Central memory CD4-positive, alpha-beta T cell (primary cell): Measurements from ENCODE around the gene LIMS1.
"Not testable (repeated sequence)": the region's sequence is repeated elsewhere in the genome, so short reads cannot be mapped to it uniquely, and the experiment has no call there.

ENCODE experiments used
- DNase-seq: peaks from one replicate; pipeline ENCODE4 v3.0.0; 2022

Gene LIMS1

GRCh38 chr2:108637304-108637669 is 103.0 kb downstream of the LIMS1 start:
- no peak for DNase-seq

DNA sequence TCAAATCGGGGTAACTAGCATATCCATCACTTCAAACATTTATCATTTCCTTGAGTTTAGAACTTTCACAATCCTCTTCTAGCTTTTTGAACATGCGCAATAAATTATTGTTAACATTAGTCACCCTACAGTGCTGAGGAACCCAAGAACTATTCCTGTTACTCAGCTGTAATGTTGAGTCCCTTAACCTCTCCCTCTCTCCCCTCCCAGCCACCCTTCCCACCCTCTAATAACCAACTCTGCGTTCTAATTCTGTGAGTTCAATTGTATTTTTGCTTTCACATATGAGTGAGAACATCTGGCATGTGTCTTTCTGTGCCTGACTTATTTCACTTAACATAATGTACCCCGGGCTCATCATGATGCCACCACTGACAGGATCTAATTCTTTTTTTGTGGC is 106.5 kb downstream of the LIMS1 start:
- no peak for DNase-seq

- DNase-seq: no peak
Measured at GRCh38 chr2:108641756-108642155, 107.5 kb downstream of the LIMS1 start.

DNA sequence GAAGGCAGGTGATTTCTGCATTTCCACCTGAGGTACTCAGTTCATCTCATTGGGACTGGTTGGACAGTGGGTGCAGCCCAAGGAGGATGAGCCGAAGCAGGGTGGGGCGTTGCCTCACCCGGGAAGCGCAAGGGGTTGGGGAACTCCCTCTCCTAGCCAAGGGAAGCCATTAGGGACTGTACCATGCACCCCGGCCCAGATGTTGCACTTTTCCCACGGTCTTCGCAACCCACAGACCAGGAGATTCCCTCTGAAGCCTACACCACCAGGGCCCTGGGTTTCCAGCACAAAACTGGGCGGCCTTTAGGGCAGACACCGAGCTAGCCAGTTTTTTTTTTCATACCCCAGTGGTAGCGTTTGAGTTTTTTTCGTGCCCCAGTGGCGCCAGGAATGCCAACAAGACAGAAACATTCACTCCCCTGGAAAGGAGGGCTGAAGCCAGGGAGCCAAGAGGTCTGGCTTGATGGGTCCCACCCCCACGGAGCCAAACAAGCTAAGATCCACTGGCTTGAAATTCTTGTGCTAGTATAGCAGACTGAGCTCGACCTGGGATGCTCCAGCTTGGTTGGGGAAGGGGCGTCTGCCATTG is 109.1 kb downstream of the LIMS1 start:
- no peak for DNase-seq

DNA sequence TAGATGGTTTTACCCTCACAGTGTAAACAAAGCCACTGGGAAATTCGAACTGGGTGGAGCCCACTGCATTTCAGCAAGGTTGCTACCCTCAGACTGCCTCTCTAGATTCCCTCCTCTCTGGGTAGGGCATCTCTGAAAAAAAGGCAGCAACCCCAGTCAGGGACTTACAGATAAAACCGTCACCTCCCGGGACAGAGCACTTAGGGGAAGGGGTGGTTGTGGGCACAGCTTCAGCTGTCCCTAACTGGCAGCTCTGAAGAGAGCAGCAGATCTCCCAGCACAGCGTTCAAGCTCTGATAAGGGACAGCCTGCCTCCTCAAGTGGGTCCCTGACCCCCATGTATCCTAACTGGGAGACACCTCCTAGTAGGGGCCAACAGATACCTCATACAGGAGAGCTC is 109.6 kb downstream of the LIMS1 start:
- not testable (repeated sequence) for DNase-seq

DNA sequence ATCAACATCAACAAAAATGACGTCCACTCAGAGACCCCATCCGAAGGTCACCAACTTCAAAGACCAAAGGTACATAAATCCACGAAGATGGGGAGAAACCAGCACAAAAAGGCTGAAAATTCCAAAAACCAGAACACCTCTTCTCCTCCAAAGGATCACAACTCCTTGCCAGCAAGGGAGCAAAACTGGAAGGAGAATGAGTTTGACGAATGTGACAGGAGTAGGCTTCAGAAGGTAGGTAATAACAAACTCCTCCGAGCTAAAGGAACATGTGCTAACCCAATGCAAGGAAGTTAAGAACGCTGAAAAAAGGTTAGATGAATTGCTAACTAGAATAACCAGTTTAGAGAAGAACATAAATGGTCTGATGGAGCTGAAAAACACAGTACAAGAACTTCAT is 110.2 kb downstream of the LIMS1 start:
- not testable (repeated sequence) for DNase-seq

- not testable (repeated sequence) for DNase-seq
Measured at GRCh38 chr2:108648796-108649195, 114.5 kb downstream of the LIMS1 start.

DNA sequence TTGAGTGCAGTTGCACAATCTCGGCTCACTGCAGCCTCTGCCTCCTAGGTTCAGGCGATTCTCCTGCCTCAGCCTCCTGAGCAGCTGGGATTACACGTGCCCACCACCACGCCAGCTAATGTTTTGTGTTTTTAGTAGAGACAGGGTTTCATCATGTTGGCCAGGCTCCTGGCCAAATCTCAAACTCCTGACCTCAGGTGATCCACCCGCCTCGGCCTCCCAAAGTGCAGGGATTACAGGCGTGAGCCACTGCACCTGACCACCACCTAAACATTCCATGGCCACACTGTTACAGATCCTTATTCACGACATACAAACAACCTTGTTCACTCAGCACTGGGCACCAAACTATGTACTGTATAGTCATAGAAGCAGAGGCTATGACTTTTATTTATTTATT is 116.2 kb downstream of the LIMS1 start:
- DNase-seq: not testable (repeated sequence)

GRCh38 chr2:108651468-108651867 is 117.2 kb downstream of the LIMS1 start:
- peak; percentile 51 for DNase-seq

- DNase-seq: peak; percentile 54
Measured at GRCh38 chr2:108652187-108652931, 118.1 kb downstream of the LIMS1 start.

- DNase-seq: not testable (repeated sequence)
Measured at GRCh38 chr2:108653425-108653824, 119.2 kb downstream of the LIMS1 start.

GRCh38 chr2:108653849-108654248 is 119.6 kb downstream of the LIMS1 start:
- not testable (repeated sequence) for DNase-seq

DNA sequence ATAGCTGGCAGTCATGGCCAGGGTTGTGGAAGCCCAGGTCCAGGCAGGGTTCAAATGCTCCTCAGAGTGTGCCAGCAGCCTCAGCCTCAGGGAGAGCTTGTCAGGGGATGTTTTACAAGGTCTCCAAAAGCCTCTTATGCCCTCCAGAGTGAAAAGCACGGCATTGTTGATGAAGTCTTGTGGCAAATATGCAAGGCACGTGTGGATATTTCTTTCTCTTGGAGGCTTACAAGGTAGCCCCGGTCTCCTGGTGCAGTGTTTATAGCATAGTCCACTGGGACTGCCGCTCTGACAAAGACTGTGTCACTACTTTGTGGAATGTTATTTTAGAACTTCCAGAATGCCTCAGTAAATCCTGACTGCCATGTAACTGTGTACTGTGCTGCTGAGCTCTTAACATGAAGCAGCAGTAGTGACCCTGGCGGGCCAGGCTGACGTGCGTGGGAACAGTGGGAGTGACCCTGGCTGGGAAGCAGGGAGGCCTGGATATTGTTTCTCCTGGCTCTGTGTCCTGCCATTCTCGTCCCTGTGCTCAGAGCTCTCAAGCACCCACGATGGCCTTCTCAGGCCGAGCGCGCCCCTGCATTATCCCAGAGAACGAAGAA is 120.4 kb downstream of the LIMS1 start:
- DNase-seq: not testable (repeated sequence)

- not testable (repeated sequence) for DNase-seq
Measured at GRCh38 chr2:108655270-108655669, 121.0 kb downstream of the LIMS1 start.

GRCh38 chr2:108656282-108656681 is 122.0 kb downstream of the LIMS1 start:
- DNase-seq: not testable (repeated sequence)

GRCh38 chr2:108657517-108657916 is 123.2 kb downstream of the LIMS1 start:
- not testable (repeated sequence) for DNase-seq

DNA sequence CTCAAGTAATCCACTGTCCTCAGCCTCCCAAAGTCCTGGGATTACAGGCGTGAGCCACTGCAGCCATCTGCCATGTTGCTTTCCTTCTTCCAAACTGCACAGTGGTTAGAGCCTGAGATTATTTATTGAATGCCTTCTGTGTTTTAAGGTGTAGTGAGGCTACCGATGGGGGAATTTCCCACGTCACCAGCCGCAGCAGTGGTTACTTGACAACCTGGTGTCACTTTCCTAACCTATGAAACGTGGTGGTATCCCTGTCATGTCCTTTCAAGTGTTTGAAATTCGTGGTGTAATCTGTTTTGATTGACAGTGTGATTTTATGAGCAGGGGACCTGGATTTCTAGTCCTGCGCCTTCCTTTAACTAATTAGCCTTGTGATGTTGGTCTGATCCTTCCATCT is 124.3 kb downstream of the LIMS1 start:
- DNase-seq: peak; percentile 20

- DNase-seq: not testable (repeated sequence)
Measured at GRCh38 chr2:108661493-108661892, 127.2 kb downstream of the LIMS1 start.

DNA sequence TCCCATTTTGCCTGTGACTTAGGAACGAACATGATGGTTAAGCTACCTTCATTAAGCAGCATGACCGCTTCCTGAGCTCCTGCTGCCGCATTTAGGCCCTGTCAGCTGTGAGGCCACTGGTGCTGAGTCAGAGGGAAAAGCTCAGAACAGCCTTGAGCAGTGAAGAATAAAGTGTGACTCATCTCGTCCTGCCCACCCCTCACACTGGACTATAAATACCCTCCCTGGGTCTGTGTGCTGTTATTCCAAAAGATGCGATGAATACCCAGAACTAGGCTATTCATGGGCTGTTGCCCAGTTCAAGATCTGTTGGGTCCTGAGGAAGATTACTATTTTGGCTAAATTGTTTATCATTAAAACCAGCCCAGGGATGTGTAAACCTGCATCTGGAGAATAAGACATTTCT is 127.9 kb downstream of the LIMS1 start:
- not testable (repeated sequence) for DNase-seq

- DNase-seq: not testable (repeated sequence)
Measured at GRCh38 chr2:108663346-108663745, 129.1 kb downstream of the LIMS1 start.

DNA sequence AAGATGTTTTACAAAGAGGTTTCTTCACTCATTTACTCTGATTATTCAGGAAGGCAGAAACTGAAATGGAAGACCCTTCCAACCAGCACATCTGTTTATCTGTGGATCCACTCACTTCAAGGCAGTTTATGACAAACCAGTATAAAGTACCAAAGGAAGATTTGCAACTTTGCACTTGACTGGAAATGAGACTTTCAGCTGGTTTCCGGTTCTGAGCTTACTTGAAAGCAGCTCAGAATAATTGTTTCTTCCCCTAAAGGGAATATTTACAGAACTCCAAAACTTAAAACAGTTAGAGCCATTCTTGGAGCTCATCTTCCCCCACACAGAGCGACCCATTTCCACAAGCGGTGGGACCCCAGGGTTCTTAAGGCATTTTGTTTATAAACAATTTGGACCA is 129.8 kb downstream of the LIMS1 start:
- not testable (repeated sequence) for DNase-seq

DNA sequence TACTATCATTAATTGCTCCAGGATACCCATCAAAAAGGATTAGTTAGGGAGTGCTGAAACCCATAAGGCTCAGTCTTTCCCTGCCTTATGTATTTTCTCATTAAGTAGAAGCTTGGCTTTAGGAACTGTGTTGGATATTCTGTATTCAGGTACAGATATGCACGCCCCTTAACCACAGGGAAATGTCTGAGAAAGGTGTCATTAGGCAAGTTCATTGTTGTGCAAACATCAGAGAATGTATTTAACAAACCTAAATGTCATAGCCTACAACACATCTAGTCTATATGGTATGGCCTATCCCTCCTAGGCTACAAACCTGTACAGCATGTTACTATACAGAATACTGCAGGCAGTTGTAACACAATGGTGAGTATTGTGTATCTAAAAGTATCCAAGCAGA is 130.7 kb downstream of the LIMS1 start:
- not testable (repeated sequence) for DNase-seq

- DNase-seq: not testable (repeated sequence)
Measured at GRCh38 chr2:108665975-108666374, 131.7 kb downstream of the LIMS1 start.

GRCh38 chr2:108667140-108667539 is 132.9 kb downstream of the LIMS1 start:
- DNase-seq: not testable (repeated sequence)
